Ramos (cell line): ENCODE results near the gene RNF168.

Source experiments
- in situ Hi-C: fragments of 300-500 bp; cut with MboI; formaldehyde crosslinking; loops from one replicate; pipeline ENCODE4 v1.14.3; 2022; ENCODE audit warnings: low sequenced_read_pairs; ENCODE audit not compliant: unreplicated experiment

RNF168 gene

GRCh38 chr3:196419386-196419785 is 84.2 kb downstream of the RNF168 start:
- in situ Hi-C loops, result no loop called here
